HCT116 (cell line): ENCODE results near the gene TTC9B. TPM values are rescaled to one million over a fixed set of nuclear protein-coding genes. Genes with fewer than 3 reads are reported as not detected.

Experiments used
- ATAC-seq: fragments of 200-7000 bp; cut with Tn5 transposase; 2 replicates; pipeline ENCODE4 v1.9.1; 2020; ENCODE audit warnings: mild to moderate bottlenecking, moderate library complexity
- BruUV-seq: library from RNA; stranded (reverse); fragments of 400-500 nt; replicated peaks from 2 replicates; lab custom pipeline; 2021; lab: Mats Ljungman, UMichigan
- CTCF ChIA-PET: fragments of 300-600 bp; sonication (Branson Sonifier 250); formaldehyde crosslinking; loops from one replicate; lab custom pipeline; 2021; ENCODE audit warnings: antibody characterized with exemption; lab: Charles Lee
- POLR2A ChIA-PET: fragments of 300-600, 350-600 bp; sonication (Branson Sonifier 250); formaldehyde crosslinking; loops from one replicate; lab custom pipeline; 2021; ENCODE audit warnings: antibody characterized with exemption; lab: Charles Lee
- RAD21 ChIA-PET, 2 experiments: fragments of 300-600 bp; sonication (Branson Sonifier 250); formaldehyde crosslinking; loops; one replicate each; lab custom pipeline; 2023; ENCODE audit warnings: low total read pairs in 2 of 2; ENCODE audit not compliant: uncharacterized antibody in 2 of 2, unreplicated experiment in 2 of 2, low non-redundant PET in 1 of 2; lab: Charles Lee
- DNase-seq: peaks from one replicate; pipeline ENCODE4 v3.0.0-alpha.2; 2010; ENCODE audit warnings: low read depth, low spot score
- H2AFZ ChIP-seq: fragments of 200-600 bp; shearing (Covaris generic), sonication (generic); 2 replicates; pipeline ENCODE4 v1.6.1; 2017; ENCODE audit warnings: low read depth, mixed run types, mixed read lengths, antibody characterized with exemption, low read length; ENCODE audit not compliant: poor library complexity, severe bottlenecking
- H3K27ac ChIP-seq: 2 replicates; pipeline ENCODE4 v1.5.1; 2012; ENCODE audit warnings: low read depth, low read length
- H3K27me3 ChIP-seq: fragments of 200-600 bp; sonication (generic); 2 replicates; pipeline ENCODE4 v1.6.1; 2016; ENCODE audit warnings: mixed run types, low read length, mixed read lengths; ENCODE audit not compliant: insufficient read depth
- H3K36me3 ChIP-seq, 2 experiments: fragments of 200-500 bp in 1 of 2; fragments of 200-600 bp in 1 of 2; sonication (Bioruptor generic) in 1 of 2; sonication (generic) in 1 of 2; 2 replicates each; pipeline versions ENCODE4 v1.5.1 to v1.6.1; 2014 to 2016; ENCODE audit warnings: low read length in 2 of 2, inconsistent platforms in 1 of 2, mixed read lengths in 1 of 2, mixed run types in 1 of 2; ENCODE audit not compliant: insufficient read depth in 2 of 2, control insufficient read depth in 1 of 2
- H3K4me1 ChIP-seq, 2 experiments: fragments of 200-600 bp in 1 of 2; sonication (generic) in 1 of 2; 2 replicates each; pipeline versions ENCODE4 v1.5.1 to v1.6.1; 2012 to 2017; ENCODE audit warnings: low read length in 2 of 2, inconsistent platforms in 1 of 2, mild to moderate bottlenecking in 1 of 2, mixed read lengths in 1 of 2, mixed run types in 1 of 2, moderate library complexity in 1 of 2; ENCODE audit not compliant: insufficient read depth in 2 of 2, control insufficient read depth in 1 of 2
- H3K4me2 ChIP-seq: fragments of 200-600 bp; sonication (generic); 2 replicates; pipeline ENCODE4 v1.6.1; 2017; ENCODE audit warnings: mixed run types, low read length, mixed read lengths
- H3K4me3 ChIP-seq, 2 experiments: fragments of 200-600 bp in 1 of 2; sonication (generic) in 1 of 2; replicated peaks in 1 of 2; 2 replicates each; pipeline ENCODE4 v1.5.1; 2011 to 2016; ENCODE audit warnings: low read length in 2 of 2, control low read depth in 1 of 2, low read depth in 1 of 2, mild to moderate bottlenecking in 1 of 2, mixed read lengths in 1 of 2, mixed run types in 1 of 2
- H3K79me2 ChIP-seq: fragments of 200-600 bp; sonication (generic); 2 replicates; pipeline ENCODE4 v1.6.1; 2017; ENCODE audit warnings: mild to moderate bottlenecking, mixed run types, low read length, moderate library complexity, mixed read lengths; ENCODE audit not compliant: insufficient read depth
- H3K9ac ChIP-seq: fragments of 200-600 bp; sonication (generic); 2 replicates; pipeline ENCODE4 v1.6.1; 2016; ENCODE audit warnings: low read length, mixed read lengths
- H3K9me2 ChIP-seq: fragments of 200-600 bp; sonication (generic), shearing (Covaris generic); 2 replicates; pipeline ENCODE4 v1.6.1; 2017; ENCODE audit warnings: mixed run types, mild to moderate bottlenecking, moderate library complexity; ENCODE audit not compliant: insufficient read depth
- H3K9me3 ChIP-seq, 2 experiments: fragments of 200-500 bp in 1 of 2; fragments of 200-600 bp in 1 of 2; sonication (Bioruptor generic) in 1 of 2; sonication (generic) in 1 of 2; 2 replicates each; pipeline ENCODE4 v1.6.1; 2014 to 2017; ENCODE audit warnings: low read length in 2 of 2, mixed read lengths in 2 of 2, inconsistent platforms in 1 of 2, low read depth in 1 of 2, mild to moderate bottlenecking in 1 of 2, mixed run types in 1 of 2, moderate library complexity in 1 of 2; ENCODE audit not compliant: control insufficient read depth in 1 of 2, insufficient read depth in 1 of 2
- H4K20me1 ChIP-seq: fragments of 200-600 bp; sonication (generic), shearing (Covaris generic); 2 replicates; pipeline ENCODE4 v1.6.1; 2017; ENCODE audit warnings: mixed run types, mild to moderate bottlenecking, moderate library complexity; ENCODE audit not compliant: insufficient read depth
- ATF3 ChIP-seq: IDR thresholded peaks from 2 replicates; pipeline ENCODE4 v1.6.1; 2012
- CEBPB ChIP-seq: IDR thresholded peaks from 2 replicates; pipeline ENCODE4 v1.6.1; 2012; ENCODE audit warnings: low read depth
- EZH2 ChIP-seq: fragments of 200-600 bp; sonication (generic); IDR thresholded peaks from 2 replicates; pipeline ENCODE4 v1.6.1; 2017; ENCODE audit warnings: antibody characterized with exemption, mixed run types
- EZH2phosphoT487 ChIP-seq: fragments of 200-600 bp; IDR thresholded peaks from 2 replicates; pipeline ENCODE4 v1.6.1; 2018; ENCODE audit warnings: antibody characterized with exemption, borderline replicate concordance
- FOSL1 ChIP-seq: IDR thresholded peaks from 2 replicates; pipeline ENCODE4 v1.6.1; 2012; ENCODE audit warnings: low read depth
- JUND ChIP-seq: IDR thresholded peaks from 2 replicates; pipeline ENCODE4 v1.6.1; 2012
- POLR2A ChIP-seq: IDR thresholded peaks from 2 replicates; pipeline ENCODE4 v1.7.0; 2011; ENCODE audit warnings: borderline replicate concordance; ENCODE audit not compliant: insufficient read depth, insufficient read length; ENCODE audit errors: extremely low read depth
- REST ChIP-seq: IDR thresholded peaks from 2 replicates; pipeline ENCODE4 v1.6.1; 2012; ENCODE audit warnings: low read depth
- SIN3A ChIP-seq: IDR thresholded peaks from 2 replicates; pipeline ENCODE4 v1.6.1; 2012; ENCODE audit warnings: low read depth
- TCF7L2 ChIP-seq: IDR thresholded peaks from 2 replicates; pipeline ENCODE4 v1.7.0; 2011; ENCODE audit warnings: borderline replicate concordance, inconsistent platforms; ENCODE audit not compliant: insufficient read depth, insufficient read length; ENCODE audit errors: extremely low read depth
- YY1 ChIP-seq: IDR thresholded peaks from 2 replicates; pipeline ENCODE4 v1.6.1; 2011; ENCODE audit warnings: low read length, low read depth, moderate library complexity, mild to moderate bottlenecking; ENCODE audit not compliant: insufficient replicate concordance; ENCODE audit errors: extremely low read depth
- ZBTB33 ChIP-seq: IDR thresholded peaks from 2 replicates; pipeline ENCODE4 v1.6.1; 2011; ENCODE audit warnings: mild to moderate bottlenecking, low read length, moderate library complexity; ENCODE audit not compliant: insufficient replicate concordance; ENCODE audit errors: extremely low read depth
- ZNF274 ChIP-seq: fragments of 200-500 bp; sonication (Bioruptor generic); IDR thresholded peaks from 2 replicates; pipeline ENCODE4 v1.6.1; 2014; ENCODE audit warnings: mild to moderate bottlenecking, low read depth, low read length, inconsistent platforms
- intact Hi-C: fragments of 100-400 bp; cut with micrococcal nuclease; formaldehyde crosslinking; loops from 2 replicates; pipeline ENCODE4 v1.10.0; 2022
- total RNA-seq: library from RNA; stranded (reverse); gene quantifications from one replicate; pipeline ENCODE4 v1.2.1, GENCODE V29; 2021; ENCODE audit not compliant: unreplicated experiment

TTC9B gene
- total RNA-seq, 1 experiment from 2014 or later, result 1.7 TPM

GRCh38 chr19:40216013-40216776, 2.0 kb downstream of the TTC9B start:
- TF ChIP-seq EZH2 (no peak), EZH2phosphoT487 (no peak), SIN3A (no peak)
- Histone ChIP-seq H2AFZ (no peak overlapping the region), H3K9me2 (no peaks in the 10 kb centered on the region), H3K9me3 (no peaks in the 10 kb centered on the region), H3K27ac (peak overlapping the region; percentile 87), H4K20me1 (no peaks in the 10 kb centered on the region), H3K4me2 (peak overlapping the region; percentile 91), H3K27me3 (no peaks in the 10 kb centered on the region), H3K4me3 (peak overlapping the region; percentile 52 to 59), H3K79me2 (no peaks in the 10 kb centered on the region), H3K36me3 (no peaks in the 10 kb centered on the region), H3K4me1 (peaks cover 31 to 48% of the 10 kb centered on the region in 2 experiments), H3K9ac (peak overlapping the region; percentile 77)
- RAD21 ChIA-PET, result no interaction called here
- BruUV-seq, result no TSS peak
- DNase-seq, result no peak
- POLR2A ChIA-PET, result interaction anchor here (1.8 kb wide), 1 partner anchor 68 kb away, joined by 6 read pairs; no protein-coding TSS in a partner anchor
- no peak for ATAC-seq
- intact Hi-C loops, result no loop called here
- CTCF ChIA-PET, result interaction anchor here (0.9 to 1.7 kb wide), 4 partner anchors 25 to 210 kb away, joined by 3 to 10 read pairs (median 6); partner anchors contain the start of genes MAP3K10 and SERTAD1

GRCh38 chr19:40214936-40215335, 3.2 kb downstream of the TTC9B start:
- no peak overlapping the region for H3K4me2 ChIP-seq
- no TSS peak for BruUV-seq
- H4K20me1 ChIP-seq, result no peaks in the 10 kb centered on the region
- TF ChIP-seq TCF7L2 (no peak), JUND (no peak), ZNF274 (no peak), YY1 (no peak), SIN3A (no peak), ZBTB33 (no peak), REST (no peak), POLR2A (no peak), CEBPB (no peak), EZH2phosphoT487 (no peak), FOSL1 (no peak), ATF3 (no peak)
- intact Hi-C loops, result no loop called here
- no peak overlapping the region for H3K9ac ChIP-seq
- H2AFZ ChIP-seq, result no peak overlapping the region
- no peak overlapping the region for H3K27ac ChIP-seq
- no peaks in the 10 kb centered on the region for H3K79me2 ChIP-seq
- H3K36me3 ChIP-seq, result no peaks in the 10 kb centered on the region
- POLR2A ChIA-PET, result no interaction called here
- no peak overlapping the region for H3K4me3 ChIP-seq
- RAD21 ChIA-PET, result no interaction called here
- no peaks in the 10 kb centered on the region for H3K9me2 ChIP-seq
- H3K4me1 ChIP-seq, result peaks cover 20 to 36% of the 10 kb centered on the region in 2 experiments
- no peaks in the 10 kb centered on the region for H3K9me3 ChIP-seq
- CTCF ChIA-PET, result no interaction called here
- no peak for DNase-seq
- no peak for ATAC-seq
- no peaks in the 10 kb centered on the region for H3K27me3 ChIP-seq
